ENCODE measurements around the gene CHRM5.

CHRM5 gene

DNA sequence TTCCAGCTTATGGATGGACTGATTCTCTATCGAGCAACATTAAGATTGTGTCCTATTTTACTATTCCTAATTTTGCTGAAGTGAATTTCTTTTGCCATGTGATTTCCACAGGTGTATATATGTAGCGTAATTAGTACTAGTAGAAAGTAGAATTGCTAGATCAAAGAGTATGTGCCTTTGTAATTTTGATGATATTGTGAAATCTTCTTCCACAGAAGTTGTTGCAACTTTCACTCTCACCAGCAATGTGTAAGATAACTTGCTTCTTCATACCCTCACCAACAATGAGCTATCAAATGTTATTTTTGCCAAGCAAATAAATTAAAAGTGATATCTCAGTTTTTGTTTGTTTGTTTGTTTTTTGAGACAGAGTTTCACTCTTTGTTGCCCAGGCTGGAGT lies 139.0 kb downstream of the CHRM5 start:
- TF ChIP-seq, protein P1, sequence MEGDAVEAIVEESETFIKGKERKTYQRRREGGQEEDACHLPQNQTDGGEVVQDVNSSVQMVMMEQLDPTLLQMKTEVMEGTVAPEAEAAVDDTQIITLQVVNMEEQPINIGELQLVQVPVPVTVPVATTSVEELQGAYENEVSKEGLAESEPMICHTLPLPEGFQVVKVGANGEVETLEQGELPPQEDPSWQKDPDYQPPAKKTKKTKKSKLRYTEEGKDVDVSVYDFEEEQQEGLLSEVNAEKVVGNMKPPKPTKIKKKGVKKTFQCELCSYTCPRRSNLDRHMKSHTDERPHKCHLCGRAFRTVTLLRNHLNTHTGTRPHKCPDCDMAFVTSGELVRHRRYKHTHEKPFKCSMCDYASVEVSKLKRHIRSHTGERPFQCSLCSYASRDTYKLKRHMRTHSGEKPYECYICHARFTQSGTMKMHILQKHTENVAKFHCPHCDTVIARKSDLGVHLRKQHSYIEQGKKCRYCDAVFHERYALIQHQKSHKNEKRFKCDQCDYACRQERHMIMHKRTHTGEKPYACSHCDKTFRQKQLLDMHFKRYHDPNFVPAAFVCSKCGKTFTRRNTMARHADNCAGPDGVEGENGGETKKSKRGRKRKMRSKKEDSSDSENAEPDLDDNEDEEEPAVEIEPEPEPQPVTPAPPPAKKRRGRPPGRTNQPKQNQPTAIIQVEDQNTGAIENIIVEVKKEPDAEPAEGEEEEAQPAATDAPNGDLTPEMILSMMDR (conservative IDR thresholded peaks at IDR 0.05; ENCODE audit: low read length): no peak
- H3K4me3 ChIP-seq (ENCODE audit: low read length): no peak overlapping the region
- no peak for DNase-seq (ENCODE audit: low read depth)

DNA sequence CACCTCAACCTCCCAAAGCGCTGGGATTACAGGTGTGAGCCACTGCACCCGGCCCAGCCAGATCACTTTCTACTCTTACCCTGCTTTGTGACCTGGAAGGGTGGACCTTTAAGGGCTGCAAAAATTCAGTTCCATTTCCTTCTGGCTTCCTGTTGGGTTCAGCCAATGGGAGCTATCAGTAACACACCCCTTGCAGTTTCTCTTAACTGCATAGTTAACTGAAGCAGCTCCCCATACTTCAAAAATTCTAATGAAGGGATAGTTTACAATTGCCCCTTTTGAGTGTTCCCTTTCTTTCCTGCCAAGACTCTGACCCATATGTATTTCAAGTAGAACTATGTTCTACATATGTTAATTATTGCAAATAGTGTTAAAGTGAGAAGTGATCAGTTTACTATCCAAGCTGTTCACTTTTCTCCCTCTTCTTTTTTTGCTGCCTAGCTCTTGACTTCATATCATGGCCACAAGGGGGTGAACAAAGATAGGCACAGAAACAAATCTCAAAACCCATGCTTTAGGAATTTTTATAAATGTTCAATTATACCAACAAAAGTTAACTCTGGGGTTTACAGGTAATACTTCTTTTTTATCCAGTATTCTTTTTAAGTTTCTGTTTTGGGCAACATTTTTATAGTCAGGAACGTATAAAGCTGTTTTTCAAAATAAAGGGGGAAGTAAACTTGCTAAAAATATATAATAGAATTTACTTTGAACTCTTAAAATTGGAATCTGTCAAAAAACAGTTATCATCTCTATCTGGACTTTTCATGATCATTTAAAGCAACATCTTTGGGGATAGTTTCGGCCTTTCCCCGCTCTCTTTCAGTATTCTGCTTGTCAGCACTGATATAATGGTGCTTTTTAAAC lies 141.7 kb downstream of the CHRM5 start:
- TF ChIP-seq, protein P1 (conservative IDR thresholded peaks at IDR 0.05; ENCODE audit: low read length): peak; percentile 85
- no peak overlapping the region for H3K4me3 ChIP-seq (ENCODE audit: low read length)
- DNase-seq (ENCODE audit: low read depth): peak; percentile 47

DNA sequence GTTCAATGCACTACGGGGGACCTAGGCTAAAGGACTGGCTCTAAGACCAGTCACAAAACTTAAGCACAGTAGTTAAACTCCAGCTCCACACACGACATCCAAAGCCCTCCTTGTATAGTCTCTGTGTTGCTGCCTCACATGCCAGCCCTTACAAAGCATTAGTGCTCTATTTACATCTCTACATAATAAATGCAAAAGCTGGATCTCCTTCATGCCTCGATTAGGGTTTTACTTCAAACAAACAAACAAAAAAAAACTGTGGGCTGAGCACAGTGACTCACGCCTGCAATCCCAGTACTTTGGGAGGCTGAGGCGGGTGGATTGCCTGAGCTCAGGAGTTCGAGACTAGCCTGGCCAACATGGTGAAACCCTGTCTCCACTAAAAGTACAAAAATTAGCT lies 143.2 kb downstream of the CHRM5 start:
- TF ChIP-seq, protein P1 (conservative IDR thresholded peaks at IDR 0.05; ENCODE audit: low read length): no peak
- no peak overlapping the region for H3K4me3 ChIP-seq (ENCODE audit: low read length)
- no peak for DNase-seq (ENCODE audit: low read depth)

DNA sequence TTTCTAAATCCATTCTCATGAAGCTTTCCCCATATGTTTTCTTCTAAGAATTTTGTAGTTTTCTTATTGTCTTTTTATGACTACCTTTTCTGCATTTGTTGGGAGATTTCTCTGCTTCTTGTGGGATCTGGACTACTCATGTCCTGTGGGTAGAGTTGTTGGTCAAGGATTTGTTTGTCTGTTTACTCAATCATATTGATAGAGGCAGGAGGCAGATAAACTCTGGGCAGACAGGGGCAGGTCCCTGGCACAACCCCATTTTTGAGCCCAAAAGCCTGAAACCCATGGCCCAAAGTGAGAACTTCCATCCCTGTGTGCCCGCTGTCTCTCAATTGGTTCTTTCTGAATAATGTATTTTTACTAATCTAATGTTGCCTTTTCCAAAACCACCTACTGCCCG lies 145.9 kb downstream of the CHRM5 start:
- no peak for DNase-seq (ENCODE audit: low read depth)
- no peak overlapping the region for H3K4me3 ChIP-seq (ENCODE audit: low read length)
- TF ChIP-seq, protein P1 (conservative IDR thresholded peaks at IDR 0.05; ENCODE audit: low read length): no peak

DNA sequence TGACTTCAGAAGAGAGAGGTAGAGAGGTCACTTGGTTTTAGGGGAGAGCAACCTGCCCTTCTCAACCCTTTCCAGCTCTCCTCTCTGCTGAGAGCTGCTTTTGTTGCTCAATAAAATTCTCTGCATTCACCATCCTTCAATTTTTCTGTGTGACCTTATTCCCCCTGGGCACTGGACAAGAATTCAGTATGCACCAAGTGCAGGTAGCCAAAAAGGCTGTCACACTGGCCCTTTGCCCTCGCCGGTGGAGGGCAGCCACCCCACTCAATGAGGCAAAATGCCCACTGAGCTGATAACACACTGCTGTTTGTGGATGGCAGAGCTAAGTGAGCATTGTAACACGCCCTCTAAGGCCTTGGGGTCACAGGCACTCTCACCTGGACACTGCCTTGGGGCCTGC lies 146.4 kb downstream of the CHRM5 start:
- TF ChIP-seq, protein P1 (conservative IDR thresholded peaks at IDR 0.05; ENCODE audit: low read length): no peak
- no peak overlapping the region for H3K4me3 ChIP-seq (ENCODE audit: low read length)
- no peak for DNase-seq (ENCODE audit: low read depth)

DNA sequence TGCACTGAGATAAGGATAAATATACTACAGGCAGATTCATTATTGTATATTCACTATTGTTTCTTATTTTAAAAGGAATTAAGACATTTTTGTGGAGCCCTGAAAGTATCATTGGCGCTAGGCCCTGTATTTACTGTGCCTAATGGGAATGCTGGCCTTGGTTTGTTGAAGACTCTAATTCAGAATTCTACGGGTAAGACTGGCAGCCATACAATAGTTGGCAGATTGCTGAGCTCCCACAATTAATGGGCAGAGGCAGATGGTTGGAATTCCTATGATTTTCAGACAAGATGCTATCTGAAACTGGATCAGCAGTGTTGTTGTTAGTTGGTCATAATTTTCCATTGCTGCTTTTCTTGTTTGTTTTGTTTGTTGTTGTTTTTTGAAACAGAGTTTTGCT lies 148.3 kb downstream of the CHRM5 start:
- no peak overlapping the region for H3K4me3 ChIP-seq (ENCODE audit: low read length)
- peak; percentile 47 for DNase-seq (ENCODE audit: low read depth)
- TF ChIP-seq, protein P1 (conservative IDR thresholded peaks at IDR 0.05; ENCODE audit: low read length): no peak

Data from AG10803 (cell line).